A549 (cell line): ENCODE results near the gene GLS. TPM values are rescaled to one million over a fixed set of nuclear protein-coding genes. Genes with fewer than 3 reads are reported as not detected.

Experiments
- ATAC-seq, 2 experiments: fragments of 200-7000 bp in 1 of 2; fragments of >200 bp in 1 of 2; cut with Nextera tagmentation in 1 of 2; cut with Tn5 transposase in 1 of 2; 3 replicates each; pipeline versions ENCODE4 v1.8.0 to v1.9.1; 2018 to 2020; ENCODE audit warnings: mild to moderate bottlenecking in 1 of 2, moderate library complexity in 1 of 2
- CTCF ChIA-PET: fragments of 300-600 bp; sonication (Branson Sonifier 250); formaldehyde crosslinking; extraction: SDS; loops from one replicate; lab custom pipeline; 2021; ENCODE audit warnings: antibody characterized with exemption, inconsistent platforms; lab: Yijun Ruan, JAX
- POLR2A ChIA-PET: fragments of 350-600 bp; formaldehyde crosslinking; extraction: SDS; loops from one replicate; lab custom pipeline; 2021; ENCODE audit warnings: antibody characterized with exemption, inconsistent platforms; lab: Yijun Ruan, JAX
- DNase-seq, 2 experiments: peaks; one replicate each; pipeline versions ENCODE4 v3.0.0 to v3.0.0-alpha.2; 2011 to 2016; ENCODE audit warnings: low read depth in 1 of 2, low spot score in 1 of 2
- FAIRE-seq: peaks from 2 replicates; lab custom pipeline; 2011; peaks lifted over from hg19 to GRCh38; lab: Jason Lieb, UNC
- H3K27ac ChIP-seq, 2 experiments: fragments of >200 bp; sonication (Bioruptor Twin); formaldehyde crosslinking; 3 replicates each; pipeline ENCODE4 v1.5.1; 2016 to 2017
- H3K4me1 ChIP-seq: fragments of >200 bp; sonication (Bioruptor Twin); formaldehyde crosslinking; 3 replicates; pipeline ENCODE4 v1.6.1; 2016
- H3K4me2 ChIP-seq: fragments of >200 bp; sonication (Bioruptor Twin); formaldehyde crosslinking; 3 replicates; pipeline ENCODE4 v1.6.1; 2016
- H3K4me3 ChIP-seq: fragments of >200 bp; sonication (Bioruptor Twin); formaldehyde crosslinking; 3 replicates; pipeline ENCODE4 v1.5.1; 2016
- H3K9me3 ChIP-seq: fragments of >200 bp; sonication (Bioruptor Twin); formaldehyde crosslinking; 3 replicates; pipeline ENCODE4 v1.6.1; 2016
- CBX2 ChIP-seq: fragments of 200-600 bp; sonication (generic); IDR thresholded peaks from 2 replicates; pipeline ENCODE4 v1.6.1; 2016; ENCODE audit warnings: low read depth, mild to moderate bottlenecking, borderline replicate concordance
- CBX8 ChIP-seq: fragments of 200-600 bp; sonication (generic); IDR thresholded peaks from 2 replicates; pipeline ENCODE4 v1.6.1; 2016
- CHD2 ChIP-seq: fragments of 150-350 bp; IDR thresholded peaks from 2 replicates; pipeline ENCODE4 v1.6.1; 2014; ENCODE audit warnings: low read length; ENCODE audit not compliant: partially characterized antibody
- EHMT2 ChIP-seq: fragments of 200-600 bp; sonication (generic); IDR thresholded peaks from 2 replicates; pipeline ENCODE4 v1.6.1; 2016; ENCODE audit warnings: antibody characterized with exemption, low read depth, mild to moderate bottlenecking, moderate library complexity
- ESRRA ChIP-seq: fragments of 150-350 bp; IDR thresholded peaks from 2 replicates; pipeline ENCODE4 v1.6.1; 2014; ENCODE audit warnings: mild to moderate bottlenecking, low read length, borderline replicate concordance
- FOSL2 ChIP-seq, 2 experiments: fragments of 450-650 bp in 1 of 2; fragments of >200 bp in 1 of 2; sonication (Bioruptor Twin) in 1 of 2; formaldehyde crosslinking; IDR thresholded peaks; 2 replicates each; pipeline versions ENCODE4 v1.5.0 to v1.6.1; 2016 to 2020; ENCODE audit warnings: mild to moderate bottlenecking in 1 of 2, moderate library complexity in 1 of 2
- HEYL ChIP-seq: fragments of 250-450 bp; sonication (Bioruptor Pico); IDR thresholded peaks from 2 replicates; pipeline ENCODE4 v1.8.0; 2021; ENCODE audit warnings: mild to moderate bottlenecking, moderate library complexity
- HOXB13 ChIP-seq: fragments of 250-450 bp; sonication (Bioruptor Pico); IDR thresholded peaks from 2 replicates; pipeline ENCODE4 v1.5.0; 2020; ENCODE audit warnings: low read depth, mild to moderate bottlenecking, moderate library complexity
- HOXB5 ChIP-seq: fragments of 250-450 bp; sonication (Bioruptor Pico); IDR thresholded peaks from 2 replicates; pipeline ENCODE4 v1.5.0; 2020; ENCODE audit warnings: mild to moderate bottlenecking, moderate library complexity
- JUN ChIP-seq, 2 experiments: fragments of >200 bp; sonication (Bioruptor Twin); formaldehyde crosslinking; IDR thresholded peaks; 2 replicates in 1 of 2; 3 replicates in 1 of 2; pipeline ENCODE4 v1.6.1; 2016 to 2017
- JUNB ChIP-seq: fragments of >200 bp; sonication (Bioruptor Twin); formaldehyde crosslinking; IDR thresholded peaks from 2 replicates; pipeline ENCODE4 v1.6.1; 2016
- KDM1A ChIP-seq: fragments of 200-600 bp; sonication (generic); IDR thresholded peaks from 2 replicates; pipeline ENCODE4 v1.6.1; 2016; ENCODE audit warnings: low read depth, mild to moderate bottlenecking
- MAFK ChIP-seq: fragments of 450-650 bp; IDR thresholded peaks from 2 replicates; pipeline ENCODE4 v1.6.1; 2014; ENCODE audit not compliant: partially characterized antibody
- MAZ ChIP-seq: fragments of 150-350 bp; IDR thresholded peaks from 2 replicates; pipeline ENCODE4 v1.6.1; 2014; ENCODE audit warnings: antibody characterized with exemption, low read depth, low read length, borderline replicate concordance
- NFE2L2 ChIP-seq: fragments of 150-350 bp; conservative IDR thresholded peaks from 2 replicates; pipeline ENCODE4 v1.6.1; 2014; ENCODE audit warnings: low read length
- PBX3 ChIP-seq: IDR thresholded peaks from 2 replicates; pipeline ENCODE4 v1.6.1; 2012
- PHF8 ChIP-seq: fragments of 200-600 bp; sonication (generic); IDR thresholded peaks from 2 replicates; pipeline ENCODE4 v1.6.1; 2016; ENCODE audit warnings: low read depth, mild to moderate bottlenecking, antibody characterized with exemption, moderate library complexity, borderline replicate concordance
- RAD21 ChIP-seq, 2 experiments: fragments of >200 bp in 1 of 2; sonication (Bioruptor Twin) in 1 of 2; formaldehyde crosslinking in 1 of 2; IDR thresholded peaks in 1 of 2; conservative IDR thresholded peaks in 1 of 2; 2 replicates in 1 of 2; 3 replicates in 1 of 2; pipeline ENCODE4 v1.6.1; 2012 to 2018; ENCODE audit warnings: inconsistent platforms in 1 of 2
- RNF2 ChIP-seq: fragments of 200-600 bp; sonication (generic); IDR thresholded peaks from 2 replicates; pipeline ENCODE4 v1.6.1; 2016; ENCODE audit warnings: low read depth, mild to moderate bottlenecking, antibody characterized with exemption, moderate library complexity, borderline replicate concordance
- SMC3 ChIP-seq: fragments of >200 bp; sonication (Bioruptor Twin); formaldehyde crosslinking; IDR thresholded peaks from 3 replicates; pipeline ENCODE4 v1.6.1; 2018; ENCODE audit warnings: inconsistent platforms
- SREBF2 ChIP-seq: fragments of 450-650 bp; IDR thresholded peaks from 2 replicates; pipeline ENCODE4 v1.6.1; 2014; ENCODE audit warnings: mild to moderate bottlenecking, moderate library complexity
- TFCP2L1 ChIP-seq: fragments of 250-450 bp; sonication (Bioruptor Pico); IDR thresholded peaks from 2 replicates; pipeline ENCODE4 v1.5.0; 2021; ENCODE audit warnings: mild to moderate bottlenecking
- ZFP36 ChIP-seq: fragments of 450-650 bp; IDR thresholded peaks from 2 replicates; pipeline ENCODE4 v1.6.1; 2014; ENCODE audit warnings: borderline replicate concordance; ENCODE audit not compliant: partially characterized antibody
- ZSCAN20 ChIP-seq: fragments of 250-450 bp; sonication (Bioruptor Pico); IDR thresholded peaks from 2 replicates; pipeline ENCODE4 v1.8.0; 2022; ENCODE audit warnings: mild to moderate bottlenecking, moderate library complexity
- WGBS: methylation state at CpG from one replicate; pipeline ENCODE4 v1.1.6; 2017; ENCODE audit errors: missing lambda C conversion rate; 5-methylcytosine and 5-hydroxymethylcytosine counted together
- polyA plus RNA-seq, 4 experiments: library from polyadenylated mRNA; depleted of rRNA in 3 of 4; stranded (reverse); fragments of >200 nt; fragmentation: RNase III in 1 of 4; extraction: RNeasy Plus Mini Kit Qiagen cat#74134 plus additional on column Dnase treatment in 1 of 4; gene quantifications; 2 replicates in 3 of 4; 3 replicates in 1 of 4; pipeline ENCODE4 v1.2.3, GENCODE V29; 2011 to 2017
- TF ChIP-seq, protein P1 (sequence below): IDR thresholded peaks from 2 replicates; pipeline ENCODE4 v1.6.1; 2012
- TF ChIP-seq, protein P2 (sequence below): IDR thresholded peaks from 2 replicates; pipeline ENCODE4 v1.6.1; 2012; ENCODE audit warnings: low read depth, borderline replicate concordance

GLS gene
- polyA plus RNA-seq, 2 of the 4 experiments (the other 2 are of a cell fraction) = 269 to 321 TPM

GRCh38 chr2:190982262-190983034, 101.8 kb downstream of the GLS start:
- 0 out of 3 replicates have a peak, but pooled peaks cover 3% of the 10 kb centered on the region for H3K4me1 ChIP-seq
- POLR2A ChIA-PET = no interaction called here
- no peak overlapping the region for H3K27ac ChIP-seq
- CTCF ChIA-PET = no interaction called here
- no peak for FAIRE-seq
- DNase-seq = no peak
- ATAC-seq = no peak
- H3K4me2 ChIP-seq = no peak overlapping the region
- no peaks in the 10 kb centered on the region for H3K9me3 ChIP-seq
- H3K4me3 ChIP-seq = no peak overlapping the region
- TF ChIP-seq MAFK (peak; percentile 99), PHF8 (no peak), CBX2 (no peak), ZSCAN20 (no peak), FOSL2 (IDR thresholded peaks at IDR 0.05) (no peak), FOSL2 (CRISPR knock-in tag; IDR thresholded peaks at IDR 0.05) (no peak), CHD2 (no peak)
- 87% methylated on average over 8 of the region's 8 CpGs for WGBS

GRCh38 chr2:190984595-190984994, 104.0 kb downstream of the GLS start:
- whole genome bisulfite sequencing = 85% methylated on average over 5 of the region's 5 CpGs
- ChIA-PET POLR2A (no interaction called here), CTCF (interaction anchor here (1.4 kb wide), 1 partner anchor 35 kb away, joined by 3 read pairs; no protein-coding TSS in a partner anchor)
- ATAC-seq (peak in 1 of 2 experiments; percentile 35; a peak in 3 of 6 replicates), DNase-seq (no peak), FAIRE-seq (no peak)
- Histone ChIP-seq H3K9me3 (no peaks in the 10 kb centered on the region), H3K4me1 (0 out of 3 replicates have a peak, but pooled peaks cover 3% of the 10 kb centered on the region), H3K4me3 (no peak overlapping the region), H3K4me2 (no peak overlapping the region), H3K27ac (no peak overlapping the region)
- no peak for TF ChIP-seq HEYL
- no peak for TF ChIP-seq RNF2
- TF ChIP-seq ESRRA = no peak
- TF ChIP-seq MAFK = no peak
- no peak for TF ChIP-seq HOXB13 (CRISPR knock-in tag)
- TF ChIP-seq JUNB = no peak
- TF ChIP-seq SMC3 = no peak
- no peak for TF ChIP-seq SREBF2
- no peak for TF ChIP-seq NFE2L2
- TF ChIP-seq MAZ = no peak

GRCh38 chr2:190986221-190986953, 105.8 kb downstream of the GLS start:
- CTCF ChIA-PET = interaction anchor here (0.7 to 2.3 kb wide), 4 partner anchors 10 to 185 kb away, joined by 3 to 16 read pairs (median 3); no protein-coding TSS in a partner anchor
- FAIRE-seq = no peak
- no peak for DNase-seq

GRCh38 chr2:190987116-190987515, 106.5 kb downstream of the GLS start:
- H3K4me1 ChIP-seq = no peaks in the 10 kb centered on the region
- ChIA-PET POLR2A (no interaction called here), CTCF (interaction anchor here (0.8 to 2.3 kb wide), 2 partner anchors 9 to 131 kb away, joined by 3 to 16 read pairs; no protein-coding TSS in a partner anchor)
- H3K27ac ChIP-seq = no peak overlapping the region
- TF ChIP-seq RAD21 (conservative IDR thresholded peaks at IDR 0.05 in 1 of 2, IDR thresholded peaks at IDR 0.05 in 1 of 2) (no peak), HOXB5 (CRISPR knock-in tag) (no peak), JUN (IDR thresholded peaks at IDR 0.05) (no peak), CBX8 (no peak), EHMT2 (no peak), HOXB13 (CRISPR knock-in tag) (no peak), PBX3 (no peak), CBX2 (no peak), TFCP2L1 (CRISPR knock-in tag) (no peak)
- TF ChIP-seq, protein P1, sequence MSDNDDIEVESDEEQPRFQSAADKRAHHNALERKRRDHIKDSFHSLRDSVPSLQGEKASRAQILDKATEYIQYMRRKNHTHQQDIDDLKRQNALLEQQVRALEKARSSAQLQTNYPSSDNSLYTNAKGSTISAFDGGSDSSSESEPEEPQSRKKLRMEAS = no peak
- TF ChIP-seq, protein P2, sequence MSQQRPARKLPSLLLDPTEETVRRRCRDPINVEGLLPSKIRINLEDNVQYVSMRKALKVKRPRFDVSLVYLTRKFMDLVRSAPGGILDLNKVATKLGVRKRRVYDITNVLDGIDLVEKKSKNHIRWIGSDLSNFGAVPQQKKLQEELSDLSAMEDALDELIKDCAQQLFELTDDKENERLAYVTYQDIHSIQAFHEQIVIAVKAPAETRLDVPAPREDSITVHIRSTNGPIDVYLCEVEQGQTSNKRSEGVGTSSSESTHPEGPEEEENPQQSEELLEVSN = no peak
- FAIRE-seq (no peak), DNase-seq (no peak), ATAC-seq (no peak)
- H3K4me3 ChIP-seq = no peak overlapping the region
- no peak overlapping the region for H3K4me2 ChIP-seq
- 93% methylated on average over 1 of the region's 1 CpG for WGBS
- H3K9me3 ChIP-seq = no peaks in the 10 kb centered on the region

More at GRCh38 chr2:190986221-190986953, 105.8 kb downstream of the GLS start:
- POLR2A ChIA-PET = no interaction called here
- no peak overlapping the region for H3K4me2 ChIP-seq
- WGBS = 85% methylated on average over 13 of the region's 13 CpGs
- TF ChIP-seq ZFP36 (no peak), CBX2 (no peak), KDM1A (no peak)
- TF ChIP-seq, all 56 proteins: peak for 0
- no peaks in the 10 kb centered on the region for H3K9me3 ChIP-seq
- no peak; a peak in 3 of 6 replicates for ATAC-seq
- no peak overlapping the region for H3K4me3 ChIP-seq
- no peak overlapping the region for H3K27ac ChIP-seq
- H3K4me1 ChIP-seq = no peaks in the 10 kb centered on the region
